NK-92 treated with Interleukin-12 subunit alpha and Interleukin-12 subunit beta, amount 100 ng/mL, for 24 hours (cell line): ENCODE data around the gene GDI1.
"Not testable (repeated sequence)": the region's sequence is repeated elsewhere in the genome, so short reads cannot be mapped to it uniquely, and the experiment has no call there.

ENCODE experiments used
- DNase-seq: peaks from one replicate; lab custom pipeline; 2025; lab: John Stamatoyannopoulos, UW

GDI1 gene

DNA sequence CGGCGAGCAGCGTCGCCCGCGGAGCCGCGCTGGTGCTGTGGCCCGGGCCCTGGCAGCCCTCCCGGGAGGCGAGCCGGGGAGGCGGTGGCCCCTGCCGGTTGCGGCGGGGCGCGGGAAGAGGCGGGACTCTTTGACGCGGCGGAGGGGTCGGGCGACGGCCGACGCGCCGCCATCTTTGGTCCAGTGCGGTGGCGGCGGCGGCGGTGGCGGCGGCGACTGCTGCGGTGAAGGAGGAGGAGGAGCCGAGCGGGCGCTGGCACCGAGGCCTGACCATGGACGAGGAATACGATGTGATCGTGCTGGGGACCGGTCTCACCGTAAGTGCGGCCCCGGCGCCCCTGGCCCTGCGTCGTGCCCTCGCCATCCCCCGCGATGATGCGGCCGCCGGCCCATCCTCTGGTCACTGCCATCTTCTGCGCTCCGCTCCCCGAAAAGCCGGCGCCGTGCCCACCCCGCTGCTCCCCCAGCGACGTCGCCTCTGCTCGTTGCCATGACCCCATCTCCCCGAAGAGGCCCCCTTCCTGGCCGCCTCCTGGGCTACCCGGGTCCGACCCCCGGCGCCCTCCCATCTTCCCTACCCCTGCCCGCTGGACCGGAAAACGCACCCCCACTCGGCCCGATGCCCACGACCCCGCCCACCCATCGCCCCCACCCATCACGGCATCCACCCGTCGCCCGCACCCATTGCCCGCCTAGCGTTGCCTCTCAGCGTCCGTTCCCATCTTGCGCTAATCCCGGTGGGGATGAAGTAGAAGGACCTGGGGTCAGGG is at the start of gene GDI1:
Gene GDI1 (plus strand): TSS at position 172 of the 770 bp plus-strand sequence. CDS start 101 bp downstream, at position 273.
- DNase-seq: no peak

DNA sequence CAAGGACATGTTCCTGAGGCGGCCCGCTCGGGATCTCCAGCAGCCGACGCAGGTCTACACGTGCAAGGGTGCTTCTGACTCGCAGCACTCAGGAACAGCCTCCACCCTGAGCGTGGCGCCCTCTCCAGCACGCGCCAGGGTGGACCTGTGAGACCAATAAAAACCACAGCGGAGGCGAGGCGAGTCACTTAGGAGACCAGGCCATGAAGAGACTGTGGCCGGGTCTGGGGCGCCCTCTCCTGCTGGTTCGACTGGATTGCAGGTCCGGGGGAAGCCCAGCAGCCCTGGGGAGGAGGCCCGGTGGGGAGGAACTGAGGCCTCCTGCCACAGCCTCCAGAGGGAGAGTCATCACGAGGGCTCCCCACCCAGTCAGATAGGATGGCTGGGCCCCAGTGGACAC is 48.9 kb upstream of the GDI1 start:
- DNase-seq: not testable (repeated sequence)

DNA sequence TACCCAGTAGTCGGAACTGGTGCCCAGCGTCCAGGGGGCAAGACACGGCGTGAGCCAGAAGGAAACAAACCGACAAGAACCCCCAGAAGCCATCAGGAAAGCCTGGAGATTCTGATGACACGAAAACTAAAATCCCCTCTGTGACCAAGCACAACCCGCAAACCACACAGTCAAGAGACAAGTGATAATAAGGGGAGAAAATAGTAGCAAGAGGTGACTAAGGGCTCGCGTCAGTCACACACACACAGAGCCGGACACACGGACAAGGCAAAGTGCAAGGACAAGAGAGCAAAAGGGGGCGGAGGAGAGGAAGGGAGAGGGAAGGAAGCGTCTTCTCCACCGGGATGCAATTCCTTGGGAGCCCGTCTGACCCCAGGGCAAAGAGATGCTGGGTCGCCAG is 48.3 kb upstream of the GDI1 start:
- DNase-seq: not testable (repeated sequence)

DNA sequence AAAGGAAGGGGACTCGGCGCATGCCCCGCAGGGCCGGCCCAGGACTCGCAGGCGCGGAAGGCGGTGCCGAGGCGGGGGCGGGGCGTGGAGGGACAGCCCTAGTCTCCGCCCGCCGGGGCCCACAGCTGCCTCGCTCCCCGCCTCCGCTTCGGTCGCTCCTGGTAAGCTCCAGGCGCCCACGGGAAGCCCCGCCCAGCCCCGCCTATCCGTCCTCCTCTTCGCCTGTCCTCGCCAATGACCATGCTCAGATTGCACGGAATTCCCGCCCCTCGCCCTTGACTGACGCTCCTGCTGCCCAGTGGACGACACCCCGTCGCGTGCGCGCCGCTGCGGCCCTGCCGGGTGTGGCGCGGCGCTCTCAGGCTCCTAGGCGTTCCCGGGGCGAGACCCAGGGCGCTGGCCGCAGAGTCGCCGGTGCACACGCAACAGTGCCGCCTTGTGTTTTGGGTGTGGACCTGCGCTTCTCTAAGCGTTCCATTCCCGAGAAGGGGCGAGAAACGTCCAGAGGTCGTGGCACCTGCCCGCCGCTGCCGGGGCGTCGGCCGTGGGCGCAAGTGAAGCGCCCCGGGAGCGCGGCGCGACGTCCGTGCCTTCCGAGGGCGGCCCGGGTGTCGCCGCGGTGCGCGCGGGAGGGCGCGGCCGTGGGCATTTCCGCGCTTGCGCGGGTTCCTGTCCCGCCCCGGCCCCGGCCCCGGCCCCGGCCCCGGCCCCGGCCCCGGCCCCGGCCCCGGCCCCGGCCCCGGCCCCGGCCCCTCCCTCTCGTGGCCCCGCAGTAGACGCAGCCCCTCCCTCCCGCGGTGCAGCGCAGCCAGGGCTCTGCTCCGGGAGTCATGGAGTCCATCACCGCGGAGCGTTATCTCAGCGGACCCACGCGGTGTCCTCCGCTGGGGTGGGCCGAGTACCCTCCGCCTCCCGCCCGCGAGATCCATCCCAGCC is 46.9 kb upstream of the GDI1 start:
- DNase-seq: not testable (repeated sequence)

DNA sequence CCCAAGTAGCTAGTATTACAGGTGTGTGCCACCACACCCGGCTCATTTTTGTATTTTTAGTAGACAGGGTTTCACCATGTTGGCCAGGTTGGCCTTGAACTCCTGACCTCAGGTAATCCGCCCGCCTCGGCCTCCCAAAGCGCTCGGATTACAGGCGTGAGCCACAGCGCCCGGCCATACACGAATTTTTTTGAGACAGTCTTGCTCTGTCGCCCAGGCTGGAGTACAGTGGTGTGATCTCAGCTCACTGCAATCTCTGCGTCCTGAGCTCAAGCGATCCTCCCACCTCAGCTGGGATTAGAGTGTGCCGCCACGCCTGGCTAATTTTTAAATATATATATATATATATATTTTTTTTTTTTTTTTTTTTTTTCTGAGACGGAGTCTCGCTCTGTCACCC is 40.6 kb upstream of the GDI1 start:
- DNase-seq: not testable (repeated sequence)

DNA sequence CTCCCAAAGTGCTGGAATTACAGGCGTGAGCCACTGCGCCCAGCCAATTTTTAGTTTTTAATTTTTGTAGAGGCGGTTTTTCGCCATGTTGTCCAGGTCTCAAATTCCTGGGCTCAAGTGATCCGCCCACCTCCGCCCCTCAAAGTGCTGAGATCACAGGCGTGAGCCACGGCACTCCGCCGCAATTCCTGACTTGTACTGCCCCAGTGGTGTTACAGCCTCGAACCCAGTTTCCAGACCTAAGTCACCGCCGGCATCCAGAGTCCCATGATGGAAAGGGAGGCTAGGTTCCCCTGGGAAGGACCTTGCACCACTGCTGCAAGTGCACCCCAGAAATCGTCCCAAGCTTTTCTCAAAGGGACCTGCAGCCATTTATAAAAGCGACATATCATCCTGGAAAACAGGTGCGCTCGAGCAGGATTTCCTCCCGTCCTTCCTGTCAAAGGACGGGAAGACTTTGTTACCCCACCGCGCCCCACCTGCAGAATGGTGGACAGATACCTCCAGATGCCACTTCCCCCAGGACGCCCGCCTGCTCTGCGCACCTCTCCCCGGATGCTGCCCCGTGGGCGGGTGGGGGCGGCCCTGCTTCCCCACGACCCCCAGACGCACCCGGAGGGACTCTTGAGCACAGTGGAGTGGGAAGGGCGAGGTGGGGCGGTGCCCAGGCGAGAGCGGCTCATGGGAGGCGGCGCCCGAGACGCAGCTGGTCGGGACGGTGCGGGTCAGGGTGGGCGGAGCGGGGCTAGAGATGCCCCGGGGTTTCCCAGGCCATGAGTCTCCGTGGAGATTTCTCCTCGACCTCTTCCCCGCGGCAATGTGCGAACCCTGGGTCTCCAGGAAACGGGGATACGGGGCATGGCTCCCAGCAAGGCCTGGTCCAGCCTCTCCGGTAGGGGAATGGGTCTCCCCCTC is 39.7 kb upstream of the GDI1 start:
- peak; percentile 61 for DNase-seq

DNA sequence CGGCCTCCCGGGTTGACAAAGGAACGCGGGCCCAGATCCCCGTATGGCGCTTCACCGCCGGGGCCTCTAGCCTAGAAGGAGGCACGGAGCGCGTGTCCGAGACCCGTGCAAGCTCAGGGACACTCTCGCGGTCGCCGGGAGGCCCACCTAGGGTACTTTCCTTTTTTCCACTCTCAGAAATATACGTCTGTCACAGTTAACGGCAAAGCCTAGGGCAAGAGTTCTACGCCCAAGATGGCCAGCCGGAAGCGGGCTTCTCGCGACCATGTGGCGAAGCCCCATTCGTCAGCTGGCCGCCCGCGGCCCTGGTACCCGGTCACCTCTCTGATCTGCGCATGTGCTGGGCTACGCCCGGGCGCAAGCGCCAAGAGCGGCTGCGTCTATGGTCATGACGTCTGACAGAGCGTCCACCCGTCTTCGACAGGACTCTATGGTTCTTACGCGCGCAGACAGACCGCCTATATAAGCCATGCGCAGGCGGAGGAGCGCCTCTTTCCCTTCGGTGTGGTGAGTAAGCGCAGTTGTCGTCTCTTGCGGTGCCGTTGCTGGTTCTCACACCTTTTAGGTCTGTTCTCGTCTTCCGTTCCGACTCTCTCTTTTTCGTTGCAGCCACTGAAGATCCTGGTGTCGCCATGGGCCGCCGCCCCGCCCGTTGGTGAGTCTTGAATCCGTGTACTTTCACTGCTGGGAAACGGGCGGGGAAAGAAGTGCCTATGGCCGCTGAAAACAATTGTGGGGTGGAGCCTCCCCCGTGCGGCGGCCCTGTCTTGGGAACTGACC is 38.9 kb upstream of the GDI1 start, which contains the start of gene RPL10:
Gene RPL10 (plus strand): TSS at position 490 of the 780 bp plus-strand sequence. CDS start 143 bp downstream, at position 633.
- peak; percentile 89 for DNase-seq

DNA sequence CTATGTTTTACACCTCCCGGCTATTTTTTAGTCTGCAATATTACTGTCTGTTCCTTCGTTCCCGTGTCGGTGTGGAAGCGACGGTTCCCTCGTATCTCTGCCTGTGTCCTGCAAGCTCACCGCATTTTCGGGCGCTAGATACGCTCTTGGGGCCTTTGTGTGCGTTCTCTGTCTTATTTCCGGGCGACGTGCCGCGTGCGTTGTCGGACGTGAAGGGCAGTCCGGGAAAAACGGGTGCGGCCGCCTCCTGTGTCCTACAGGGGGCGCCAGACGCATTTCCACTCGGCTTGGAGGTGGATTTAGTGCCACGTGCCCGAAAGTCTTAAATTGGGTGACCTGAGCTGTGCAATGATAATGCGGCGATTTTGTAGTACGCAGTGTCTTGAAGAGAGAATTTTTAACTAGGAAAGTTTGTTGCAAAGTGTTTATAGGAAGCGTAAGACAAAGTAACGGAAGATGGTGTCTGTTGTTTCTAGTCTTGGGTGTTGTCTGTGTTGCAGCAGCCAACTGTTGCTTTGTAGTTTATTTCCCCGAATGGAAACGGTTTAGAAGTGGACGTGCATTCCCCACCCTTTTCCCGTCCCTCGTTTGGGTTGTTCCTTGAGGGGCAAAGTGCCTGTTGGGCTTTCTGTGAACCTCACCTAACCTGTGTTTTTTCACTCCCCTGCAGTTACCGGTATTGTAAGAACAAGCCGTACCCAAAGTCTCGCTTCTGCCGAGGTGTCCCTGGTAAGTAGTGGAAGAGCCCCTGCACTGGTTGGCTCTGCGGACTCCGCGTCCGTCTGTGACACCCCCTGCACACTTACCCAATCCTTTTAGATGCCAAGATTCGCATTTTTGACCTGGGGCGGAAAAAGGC is 38.1 kb upstream of the GDI1 start:
- DNase-seq: peak; percentile 64

DNA sequence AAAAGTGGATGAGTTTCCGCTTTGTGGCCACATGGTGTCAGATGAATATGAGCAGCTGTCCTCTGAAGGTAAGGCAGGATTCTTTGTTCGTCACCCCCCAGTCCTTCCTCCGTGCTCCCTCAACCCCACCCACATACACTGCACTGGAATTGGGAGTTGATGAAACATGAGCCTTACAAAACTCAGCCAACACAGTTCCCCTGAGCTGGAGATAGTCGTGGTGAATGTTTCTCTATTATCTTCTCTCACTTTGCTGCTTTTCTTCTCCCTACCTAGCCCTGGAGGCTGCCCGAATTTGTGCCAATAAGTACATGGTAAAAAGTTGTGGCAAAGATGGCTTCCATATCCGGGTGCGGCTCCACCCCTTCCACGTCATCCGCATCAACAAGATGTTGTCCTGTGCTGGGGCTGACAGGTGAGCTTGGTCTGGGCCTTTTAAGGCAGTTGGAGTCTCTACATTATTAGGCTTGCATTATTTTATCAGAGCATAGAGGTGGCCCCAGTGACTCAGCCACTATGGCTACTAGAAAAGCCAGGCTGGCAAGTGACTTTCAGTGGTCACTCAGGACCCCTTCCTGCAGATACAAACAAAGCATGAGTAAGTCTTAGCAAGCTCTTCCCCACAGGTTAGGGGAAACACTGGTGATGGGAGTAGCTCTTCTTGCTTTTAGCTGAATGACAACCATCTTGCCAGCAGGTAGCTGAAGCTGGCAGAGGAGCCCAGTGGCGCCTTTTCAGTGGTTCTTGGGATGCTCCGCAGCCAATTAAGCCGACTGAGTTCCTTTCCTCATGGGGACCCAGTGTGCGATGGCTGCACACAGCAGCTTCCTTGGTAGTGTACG is 37.2 kb upstream of the GDI1 start:
- DNase-seq: no peak

DNA sequence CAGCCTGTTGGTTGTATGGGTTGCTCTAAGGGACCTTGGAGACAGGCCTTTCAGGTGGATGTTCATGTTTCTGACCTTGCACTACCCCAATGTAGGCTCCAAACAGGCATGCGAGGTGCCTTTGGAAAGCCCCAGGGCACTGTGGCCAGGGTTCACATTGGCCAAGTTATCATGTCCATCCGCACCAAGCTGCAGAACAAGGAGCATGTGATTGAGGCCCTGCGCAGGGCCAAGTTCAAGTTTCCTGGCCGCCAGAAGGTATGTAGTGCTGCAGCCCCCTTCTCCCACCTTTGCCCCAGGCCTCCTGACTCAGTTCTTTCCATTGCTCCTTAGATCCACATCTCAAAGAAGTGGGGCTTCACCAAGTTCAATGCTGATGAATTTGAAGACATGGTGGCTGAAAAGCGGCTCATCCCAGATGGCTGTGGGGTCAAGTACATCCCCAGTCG is 36.6 kb upstream of the GDI1 start:
- DNase-seq: not testable (repeated sequence)

DNA sequence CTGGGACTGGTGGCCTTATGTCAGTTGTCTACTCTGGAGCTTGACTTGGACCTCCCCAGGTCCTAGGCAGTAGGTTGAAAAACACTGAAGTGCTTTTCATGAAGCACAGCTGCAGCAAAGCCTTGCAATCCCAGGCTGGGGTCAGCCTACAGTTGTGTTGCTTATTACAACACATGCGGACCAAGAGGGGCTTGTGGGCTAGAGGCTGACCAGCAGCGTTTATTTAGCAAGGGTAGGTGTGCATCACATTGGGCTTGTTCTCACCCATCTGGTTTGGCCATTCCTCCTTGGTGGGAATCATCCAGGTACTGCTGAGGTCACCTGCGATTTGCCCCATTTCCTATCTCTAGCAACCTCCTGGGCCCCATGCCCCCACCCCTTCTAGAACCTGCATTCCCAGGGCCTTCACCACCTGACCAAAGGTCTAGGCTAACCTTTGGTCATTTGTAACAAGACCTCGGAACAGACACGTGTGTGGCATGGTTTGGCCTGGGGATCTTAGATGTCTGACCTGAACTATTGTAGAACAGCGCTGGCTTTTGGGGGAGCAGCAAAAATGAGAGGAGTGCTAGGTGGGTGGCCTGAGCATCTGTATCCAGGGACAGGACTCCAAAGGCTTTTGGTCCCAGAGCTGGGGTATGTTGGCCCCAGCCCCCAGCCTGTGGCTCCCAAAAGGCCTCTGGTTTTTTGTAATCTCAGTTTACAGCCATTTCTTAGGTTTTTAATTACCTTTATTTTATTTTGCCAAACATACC is 35.7 kb upstream of the GDI1 start:
- no peak for DNase-seq

DNA sequence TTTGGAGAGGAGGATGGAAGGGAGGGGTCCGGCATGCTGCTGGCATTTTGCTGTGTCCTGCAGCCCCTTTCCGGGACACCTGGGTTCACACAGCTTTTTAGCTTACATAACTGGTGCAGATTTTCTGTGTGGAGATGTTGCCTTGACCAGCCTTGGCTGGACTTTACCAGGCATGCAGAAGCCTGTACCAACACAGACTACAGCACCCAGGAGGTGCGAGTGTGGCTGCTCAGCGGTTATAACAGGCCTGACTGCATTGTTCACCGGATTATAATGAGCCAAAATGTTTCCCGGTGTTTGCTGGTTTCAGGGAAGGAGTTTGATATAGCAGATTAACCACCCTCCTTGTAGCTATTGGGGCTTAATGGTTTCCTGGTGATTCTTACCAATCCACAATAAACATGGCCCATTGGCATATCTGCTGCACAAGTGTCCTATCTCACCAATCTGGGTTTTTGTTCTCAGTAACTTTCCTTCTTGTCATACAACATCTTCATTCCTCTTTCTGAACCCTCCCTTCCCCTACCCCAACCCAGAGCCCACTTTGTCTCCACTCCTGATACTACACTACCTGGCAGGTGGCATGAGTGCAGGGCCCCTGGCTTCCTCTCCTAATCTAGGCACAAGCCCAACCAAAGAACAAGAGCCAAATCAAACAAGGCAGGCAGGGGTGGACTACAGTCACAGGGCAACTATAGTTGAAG is 34.9 kb upstream of the GDI1 start:
- no peak for DNase-seq

DNA sequence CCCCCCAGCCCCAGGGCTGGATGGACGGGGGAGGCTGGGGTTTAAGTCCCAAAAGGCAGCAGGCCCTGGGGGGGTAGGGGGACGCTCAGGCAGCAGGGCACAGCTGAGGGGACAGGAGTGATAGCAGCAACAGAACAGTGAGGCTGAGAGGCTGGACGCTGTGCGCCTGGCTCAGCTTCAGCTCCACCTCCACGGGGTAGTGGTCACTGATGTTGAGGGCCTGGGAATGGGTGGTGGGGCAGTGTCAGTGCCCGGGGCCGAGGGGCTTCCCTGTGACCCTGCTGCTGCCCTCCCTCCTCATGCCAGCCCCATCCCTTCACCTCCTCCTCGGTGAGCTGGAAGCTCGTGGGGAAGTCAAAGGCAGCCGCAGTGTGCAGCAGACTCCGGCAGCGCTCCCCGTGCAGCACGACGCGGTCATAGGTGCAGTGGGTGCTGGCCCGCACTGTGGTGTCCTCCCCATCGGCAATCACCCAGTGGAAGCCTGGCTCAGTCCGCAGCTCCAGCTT is 34.3 kb upstream of the GDI1 start:
- no peak for DNase-seq

DNA sequence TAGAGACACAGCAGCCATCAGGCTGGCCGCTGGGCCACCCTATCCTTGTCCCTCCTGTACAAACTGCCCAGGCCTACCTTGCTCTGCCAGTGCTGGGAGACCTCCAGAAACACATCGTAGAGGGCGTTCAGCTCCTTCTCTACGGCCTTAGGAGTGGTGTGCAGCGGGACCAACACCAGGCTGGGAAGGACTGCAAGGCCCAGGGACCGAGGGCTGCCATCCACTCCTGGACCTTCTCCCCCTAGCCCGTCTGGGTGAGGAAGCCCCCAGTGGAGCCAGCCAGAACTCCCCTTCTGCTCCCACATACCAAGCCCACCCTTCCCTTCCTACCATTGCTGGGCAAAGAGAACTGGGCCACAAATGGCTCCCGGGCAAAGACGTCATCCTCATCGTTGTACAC is 33.8 kb upstream of the GDI1 start:
- DNase-seq: no peak

DNA sequence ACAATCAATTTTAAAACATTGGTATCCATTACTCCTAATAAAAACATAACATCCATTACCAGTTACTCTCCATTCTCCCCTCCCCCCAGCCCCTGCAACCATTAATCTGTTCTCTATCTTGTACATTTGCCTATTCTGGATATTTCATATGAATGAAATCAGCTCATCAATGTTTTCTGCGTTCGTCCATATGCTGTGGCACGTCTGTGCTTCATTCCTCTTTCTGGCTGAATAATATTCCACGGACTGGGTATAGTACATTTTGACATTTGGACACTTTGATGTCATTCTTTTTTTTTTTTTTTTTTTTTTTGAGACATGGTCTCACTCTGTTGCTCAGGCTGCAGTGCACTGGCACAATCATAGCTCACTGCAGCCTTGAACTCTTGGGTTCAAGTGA is 33.1 kb upstream of the GDI1 start:
- no peak for DNase-seq

DNA sequence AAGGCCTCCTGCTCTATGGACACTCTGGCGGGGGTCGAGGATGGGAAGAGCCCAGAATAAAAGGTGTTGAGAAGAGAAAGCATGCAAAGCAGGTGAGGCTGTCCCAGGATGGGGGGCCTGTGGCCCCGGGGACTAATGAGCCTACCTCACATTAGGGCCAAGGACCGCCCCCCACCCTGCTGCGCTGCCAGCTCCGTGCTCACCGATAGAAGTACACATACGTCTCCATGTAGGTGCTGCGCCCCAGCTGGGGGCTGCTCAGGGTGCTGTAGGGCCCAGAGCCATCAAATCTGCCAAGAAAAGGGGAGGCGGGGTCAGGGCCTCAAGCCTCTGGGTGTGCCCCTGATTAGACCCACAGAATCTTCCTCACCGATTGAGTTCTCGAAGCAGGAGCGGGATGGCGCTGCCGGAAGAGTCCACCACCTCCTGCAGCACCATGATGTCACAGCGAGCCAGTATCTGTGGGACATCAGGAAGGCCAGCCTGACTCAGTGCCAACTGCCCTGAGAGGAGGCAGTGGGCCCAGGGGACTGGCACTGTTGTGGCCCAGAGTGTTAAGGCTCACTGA is 32.2 kb upstream of the GDI1 start:
- no peak for DNase-seq

DNA sequence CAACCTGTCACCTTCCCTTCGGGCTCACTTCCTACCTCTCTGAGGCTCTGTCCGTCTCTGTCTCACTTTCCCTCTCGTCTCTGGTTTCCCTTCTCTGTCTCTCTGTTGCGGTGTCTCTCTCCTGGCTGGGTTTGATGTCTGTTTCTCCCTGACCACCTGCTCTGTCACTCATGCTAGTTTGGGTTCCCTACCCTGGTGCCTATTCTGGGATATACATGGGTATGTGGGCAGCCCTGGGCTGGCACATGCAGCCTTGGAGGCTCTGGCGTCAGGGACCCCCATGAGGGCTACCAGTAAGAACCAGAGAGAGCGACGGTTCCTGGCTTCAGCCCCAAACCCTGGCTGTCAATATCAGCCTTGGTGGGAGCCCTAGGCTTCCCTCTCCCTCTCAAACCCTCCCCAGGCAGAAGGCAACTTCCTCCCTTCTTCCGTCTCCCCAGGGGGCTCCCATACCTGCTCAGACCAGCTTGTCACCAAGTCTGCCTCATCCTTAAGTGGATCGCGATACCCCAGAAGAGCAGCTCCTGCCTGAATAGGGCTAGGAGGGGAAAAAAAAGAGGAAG is 28.2 kb upstream of the GDI1 start:
- DNase-seq: no peak
